HG02870 (cell line): Measurements from ENCODE around the gene FBXO31.
A peak's percentile ranks its signal among the peaks of the same experiment; 100 is the strongest.
"Not testable (repeated sequence)": the region's sequence is repeated elsewhere in the genome, so short reads cannot be mapped to it uniquely, and the experiment has no call there.

Experiments
- ATAC-seq: cut with Tn5 transposase; IDR thresholded peaks from one replicate; pipeline ENCODE4 v1.9.1; 2021; ENCODE audit warnings: mild to moderate bottlenecking, moderate library complexity; ENCODE audit not compliant: unreplicated experiment

Gene FBXO31

GRCh38 chr16:87387942-87388817, 4.6 kb upstream of the FBXO31 start:
- ATAC-seq: peak; percentile 53

GRCh38 chr16:87384875-87385167, 1.2 kb upstream of the FBXO31 start:
- ATAC-seq: not testable (repeated sequence)

- ATAC-seq: no peak
These were observed 742 bp upstream of the FBXO31 start for GRCh38 chr16:87384162-87384874.

GRCh38 chr16:87382023-87382785, 1.4 kb downstream of the FBXO31 start:
- ATAC-seq: no peak

GRCh38 chr16:87380881-87381280, 2.7 kb downstream of the FBXO31 start:
- no peak for ATAC-seq

- ATAC-seq: no peak
These were observed 3.2 kb downstream of the FBXO31 start for GRCh38 chr16:87380403-87380802.

- not testable (repeated sequence) for ATAC-seq
These were observed 4.2 kb downstream of the FBXO31 start for GRCh38 chr16:87379312-87379752.

GRCh38 chr16:87376660-87377059, 6.9 kb downstream of the FBXO31 start:
- no peak for ATAC-seq

- ATAC-seq: no peak
These were observed 8.0 kb downstream of the FBXO31 start for GRCh38 chr16:87375426-87376135.

GRCh38 chr16:87374313-87374712, 9.3 kb downstream of the FBXO31 start:
- ATAC-seq: no peak

GRCh38 chr16:87372305-87372704, 11.3 kb downstream of the FBXO31 start:
- ATAC-seq: no peak

- no peak for ATAC-seq
These were observed 12.2 kb downstream of the FBXO31 start for GRCh38 chr16:87371261-87371866.

- ATAC-seq: no peak
These were observed 13.5 kb downstream of the FBXO31 start for GRCh38 chr16:87369796-87370719.

- ATAC-seq: no peak
These were observed 14.3 kb downstream of the FBXO31 start for GRCh38 chr16:87369117-87369765.

- ATAC-seq: no peak
These were observed 15.4 kb downstream of the FBXO31 start for GRCh38 chr16:87368029-87368770.

- ATAC-seq: no peak
These were observed 16.0 kb downstream of the FBXO31 start for GRCh38 chr16:87367529-87367928.

- ATAC-seq: no peak
These were observed 16.6 kb downstream of the FBXO31 start for GRCh38 chr16:87366930-87367329.

- no peak for ATAC-seq
These were observed 17.3 kb downstream of the FBXO31 start for GRCh38 chr16:87366288-87366687.
